HG02588 (cell line): ENCODE measurements around the gene NT5C1B.
"Not testable (repeated sequence)": the region's sequence is repeated elsewhere in the genome, so short reads cannot be mapped to it uniquely, and the experiment has no call there.

ENCODE experiments used
- ATAC-seq: cut with Tn5 transposase; IDR thresholded peaks from one replicate; pipeline ENCODE4 v1.9.1; 2021; ENCODE audit warnings: mild to moderate bottlenecking, moderate library complexity; ENCODE audit not compliant: unreplicated experiment

NT5C1B gene

GRCh38 chr2:18589354-18589753, at the start of gene NT5C1B:
NT5C1B (minus strand) TSS chr2:18589569; CDS start chr2:18589468, 101 bp downstream.
- ATAC-seq = no peak

GRCh38 chr2:18637196-18637595, 47.8 kb upstream of the NT5C1B start:
- ATAC-seq = no peak

- not testable (repeated sequence) for ATAC-seq
Observed at GRCh38 chr2:18632699-18633098, 43.3 kb upstream of the NT5C1B start.

- ATAC-seq = no peak
Observed at GRCh38 chr2:18630941-18631340, 41.6 kb upstream of the NT5C1B start.

- ATAC-seq = no peak
Observed at GRCh38 chr2:18630541-18630940, 41.2 kb upstream of the NT5C1B start.

GRCh38 chr2:18630101-18630500, 40.7 kb upstream of the NT5C1B start:
- no peak for ATAC-seq

- no peak for ATAC-seq
Observed at GRCh38 chr2:18626958-18627650, 37.7 kb upstream of the NT5C1B start.

GRCh38 chr2:18626256-18626668, 36.9 kb upstream of the NT5C1B start:
- ATAC-seq = no peak

GRCh38 chr2:18625563-18625962, 36.2 kb upstream of the NT5C1B start:
- no peak for ATAC-seq

GRCh38 chr2:18623782-18624181, 34.4 kb upstream of the NT5C1B start:
- no peak for ATAC-seq

GRCh38 chr2:18620867-18621632, 31.7 kb upstream of the NT5C1B start:
- ATAC-seq = no peak

GRCh38 chr2:18619091-18619490, 29.7 kb upstream of the NT5C1B start:
- ATAC-seq = no peak

- no peak for ATAC-seq
Observed at GRCh38 chr2:18614041-18614440, 24.7 kb upstream of the NT5C1B start.

- ATAC-seq = no peak
Observed at GRCh38 chr2:18612133-18612532, 22.8 kb upstream of the NT5C1B start.

GRCh38 chr2:18611604-18612003, 22.2 kb upstream of the NT5C1B start:
- ATAC-seq = no peak

- ATAC-seq = no peak
Observed at GRCh38 chr2:18611184-18611583, 21.8 kb upstream of the NT5C1B start.

GRCh38 chr2:18610651-18611050, 21.3 kb upstream of the NT5C1B start:
- no peak for ATAC-seq

- no peak for ATAC-seq
Observed at GRCh38 chr2:18610090-18610489, 20.7 kb upstream of the NT5C1B start.

GRCh38 chr2:18605115-18605514, 15.7 kb upstream of the NT5C1B start:
- no peak for ATAC-seq

- no peak for ATAC-seq
Observed at GRCh38 chr2:18604531-18604885, 15.1 kb upstream of the NT5C1B start.

GRCh38 chr2:18603854-18604530, 14.6 kb upstream of the NT5C1B start:
- ATAC-seq = no peak

- ATAC-seq = no peak
Observed at GRCh38 chr2:18602298-18602697, 12.9 kb upstream of the NT5C1B start.
